Neural progenitor cell (in vitro differentiated cells): ENCODE measurements around the gene F10. TPM values are rescaled to one million over a fixed set of nuclear protein-coding genes. Genes with fewer than 3 reads are reported as not detected.

Source experiments
- DNase-seq: peaks from one replicate; pipeline ENCODE4 v3.0.0-alpha.2; 2016; ENCODE audit warnings: low spot score
- H2AFZ ChIP-seq: fragments of 200-600 bp; sonication (generic); replicated peaks from 2 replicates; pipeline ENCODE4 v1.6.1; 2016; ENCODE audit warnings: antibody characterized with exemption
- H3F3A ChIP-seq: fragments of 200-600 bp; sonication (generic); 2 replicates; pipeline ENCODE4 v1.6.1; 2016; ENCODE audit warnings: antibody characterized with exemption, low read depth
- H3K27ac ChIP-seq: fragments of 200-600 bp; sonication (generic); 2 replicates; pipeline ENCODE4 v1.5.1; 2016; ENCODE audit warnings: mild to moderate bottlenecking
- H3K27me3 ChIP-seq: fragments of 200-600 bp; sonication (generic); 2 replicates; pipeline ENCODE4 v1.6.1; 2016; ENCODE audit warnings: mild to moderate bottlenecking, moderate library complexity
- H3K36me3 ChIP-seq: fragments of 200-600 bp; sonication (generic); 2 replicates; pipeline ENCODE4 v1.5.1; 2016
- H3K4me1 ChIP-seq: fragments of 200-600 bp; sonication (generic); 2 replicates; pipeline ENCODE4 v1.6.1; 2016; ENCODE audit warnings: mixed run types
- H3K4me2 ChIP-seq: fragments of 200-600 bp; sonication (generic); 2 replicates; pipeline ENCODE4 v1.6.1; 2016
- H3K4me3 ChIP-seq: fragments of 200-600 bp; sonication (generic); 2 replicates; pipeline ENCODE4 v1.5.1; 2016
- H3K79me2 ChIP-seq: fragments of 200-600 bp; sonication (generic); 2 replicates; pipeline ENCODE4 v1.6.1; 2016; ENCODE audit warnings: low read depth
- H3K9ac ChIP-seq: fragments of 200-600 bp; sonication (generic); 2 replicates; pipeline ENCODE4 v1.6.1; 2016
- H3K9me3 ChIP-seq: fragments of 200-600 bp; sonication (generic); 2 replicates; pipeline ENCODE4 v1.5.1; 2016; ENCODE audit warnings: low read depth
- H4K20me1 ChIP-seq: fragments of 200-600 bp; sonication (generic); 2 replicates; pipeline ENCODE4 v1.6.1; 2016; ENCODE audit warnings: low read depth
- H3K27ac Mint-ChIP-seq: 3 replicates; pipeline ENCODE4 v1.8.0; 2021; ENCODE audit warnings: mixed read lengths
- H3K27me3 Mint-ChIP-seq: 2 replicates; pipeline ENCODE4 v1.8.0; 2022; ENCODE audit warnings: low read depth, mild to moderate bottlenecking, inconsistent platforms, moderate library complexity, mixed read lengths; ENCODE audit not compliant: insufficient read depth
- H3K36me3 Mint-ChIP-seq: 3 replicates; pipeline ENCODE4 v1.8.0; 2021; ENCODE audit warnings: mixed read lengths
- H3K4me1 Mint-ChIP-seq: 3 replicates; pipeline ENCODE4 v1.8.0; 2021; ENCODE audit warnings: mixed read lengths
- H3K4me3 Mint-ChIP-seq: 3 replicates; pipeline ENCODE4 v1.8.0; 2021; ENCODE audit warnings: mild to moderate bottlenecking, moderate library complexity, mixed read lengths
- H3K9me3 Mint-ChIP-seq: 3 replicates; pipeline ENCODE4 v1.8.0; 2020; ENCODE audit warnings: mixed read lengths
- CTCF ChIP-seq: fragments of 200-600 bp; sonication (generic); IDR thresholded peaks from 2 replicates; pipeline ENCODE4 v1.5.1; 2017; ENCODE audit warnings: antibody characterized with exemption, mild to moderate bottlenecking
- EZH2 ChIP-seq: fragments of 200-600 bp; sonication (generic); IDR thresholded peaks from 2 replicates; pipeline ENCODE4 v1.6.1; 2017; ENCODE audit warnings: antibody characterized with exemption, mild to moderate bottlenecking, moderate library complexity
- EZH2phosphoT487 ChIP-seq: fragments of 200-600 bp; sonication (generic); IDR thresholded peaks from 2 replicates; pipeline ENCODE4 v1.6.1; 2017; ENCODE audit warnings: antibody characterized with exemption
- total RNA-seq: library from RNA; depleted of rRNA; stranded (reverse); fragments of >200 nt; gene quantifications from 2 replicates; pipeline ENCODE4 v1.2.3, GENCODE V29; 2015; ENCODE audit warnings: low replicate concordance

The F10 gene
- total RNA-seq, 1 donor from 2014 or later = 2.0 TPM

- H3K9me3 Mint-ChIP-seq = peaks cover 4% of the 10 kb centered on the region
- H3K27ac Mint-ChIP-seq = no peak overlapping the region
- peaks cover 10% of the 10 kb centered on the region for H3K4me1 Mint-ChIP-seq
- TF ChIP-seq EZH2phosphoT487 = no peak
- TF ChIP-seq EZH2 = no peak
- no peak for TF ChIP-seq CTCF
- H3K27me3 Mint-ChIP-seq = peaks cover 9% of the 10 kb centered on the region
- Histone ChIP-seq H3K4me1 (peaks cover 14% of the 10 kb centered on the region), H3K36me3 (no peaks in the 10 kb centered on the region), H3K9me3 (no peaks in the 10 kb centered on the region), H3F3A (peaks cover 13% of the 10 kb centered on the region), H2AFZ (no peak overlapping the region), H3K9ac (no peak overlapping the region), H3K27me3 (peaks cover 16% of the 10 kb centered on the region), H3K4me2 (no peak overlapping the region), H3K4me3 (no peak overlapping the region), H3K79me2 (no peaks in the 10 kb centered on the region), H3K27ac (no peak overlapping the region), H4K20me1 (peaks cover 6% of the 10 kb centered on the region)
- peaks cover 13% of the 10 kb centered on the region for H3K36me3 Mint-ChIP-seq
- no peak overlapping the region for H3K4me3 Mint-ChIP-seq
- DNase-seq = no peak
Measured at GRCh38 chr13:113166266-113166665, 43.7 kb downstream of the F10 start.

- no peak for TF ChIP-seq CTCF
- TF ChIP-seq EZH2 = no peak
- TF ChIP-seq EZH2phosphoT487 = no peak
- Mint-ChIP-seq H3K27me3 (peaks cover 8% of the 10 kb centered on the region), H3K36me3 (peaks cover 17% of the 10 kb centered on the region), H3K4me3 (no peak overlapping the region), H3K27ac (no peak overlapping the region), H3K9me3 (peaks cover 4% of the 10 kb centered on the region), H3K4me1 (peaks cover 9% of the 10 kb centered on the region)
- no peaks in the 10 kb centered on the region for H3K79me2 ChIP-seq
- peaks cover 12% of the 10 kb centered on the region for H3K4me1 ChIP-seq
- no peak overlapping the region for H3K27ac ChIP-seq
- peaks cover 12% of the 10 kb centered on the region for H3K27me3 ChIP-seq
- no peaks in the 10 kb centered on the region for H3K36me3 ChIP-seq
- H3F3A ChIP-seq = peaks cover 13% of the 10 kb centered on the region
- no peak overlapping the region for H2AFZ ChIP-seq
- no peak for DNase-seq
- H3K9me3 ChIP-seq = no peaks in the 10 kb centered on the region
- H3K4me2 ChIP-seq = no peak overlapping the region
- H3K4me3 ChIP-seq = no peak overlapping the region
- peaks cover 6% of the 10 kb centered on the region for H4K20me1 ChIP-seq
- no peak overlapping the region for H3K9ac ChIP-seq
Measured at GRCh38 chr13:113166681-113167080, 44.1 kb downstream of the F10 start.

GRCh38 chr13:113167155-113167554 lies 44.6 kb downstream of the F10 start:
- no peak for TF ChIP-seq EZH2phosphoT487
- TF ChIP-seq CTCF = no peak
- no peak for TF ChIP-seq EZH2
- Histone ChIP-seq H3K4me3 (no peak overlapping the region), H3K9me3 (no peaks in the 10 kb centered on the region), H3K36me3 (no peaks in the 10 kb centered on the region), H3K27ac (no peak overlapping the region), H3F3A (peaks cover 13% of the 10 kb centered on the region), H3K4me2 (no peak overlapping the region), H2AFZ (no peak overlapping the region), H3K9ac (no peak overlapping the region), H3K27me3 (peaks cover 12% of the 10 kb centered on the region), H3K79me2 (no peaks in the 10 kb centered on the region), H3K4me1 (peaks cover 12% of the 10 kb centered on the region), H4K20me1 (peaks cover 6% of the 10 kb centered on the region)
- H3K4me1 Mint-ChIP-seq = peaks cover 9% of the 10 kb centered on the region
- no peak for DNase-seq
- peaks cover 18% of the 10 kb centered on the region for H3K36me3 Mint-ChIP-seq
- no peak overlapping the region for H3K4me3 Mint-ChIP-seq
- peaks cover 8% of the 10 kb centered on the region for H3K27me3 Mint-ChIP-seq
- peaks cover 4% of the 10 kb centered on the region for H3K9me3 Mint-ChIP-seq
- H3K27ac Mint-ChIP-seq = no peak overlapping the region
